ENCODE measurements around the gene PDXP. TPM values are rescaled to one million over a fixed set of nuclear protein-coding genes. Genes with fewer than 3 reads are reported as not detected.

Gene PDXP
- total and polyA plus RNA-seq, 7 donors, result 9.0 to 37.9 (median 12.9) TPM

DNA sequence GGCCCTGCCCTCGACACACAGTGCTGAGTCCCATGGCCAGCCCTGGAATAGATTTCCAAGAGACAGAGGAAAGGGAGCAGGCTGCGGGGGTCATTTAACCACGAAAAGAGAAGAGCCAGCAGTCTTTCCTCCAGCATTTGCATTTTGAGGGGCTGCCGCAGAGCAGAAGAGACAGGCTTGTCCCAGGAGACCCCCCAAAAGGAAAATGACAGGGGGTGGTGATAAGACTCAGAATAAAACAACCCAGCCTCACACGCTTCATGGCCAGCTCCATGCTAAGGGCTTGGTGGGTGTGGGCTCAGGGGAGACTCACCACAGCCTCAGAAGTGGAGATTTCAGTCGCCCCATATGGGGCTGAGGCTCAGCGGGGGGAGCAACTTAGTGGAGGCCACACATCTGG lies 55.2 kb downstream of the PDXP start:
- 92 to 96% (median 95%) methylated on average over 7 of the region's 7 CpGs for WGBS, 3 donors
- H3K4me1 ChIP-seq, result no peaks in the 10 kb centered on the region
- DNase-seq (no peak), ATAC-seq (no peak)
- intact Hi-C loops (cut with DNase I), result no loop called here
- H3K27ac ChIP-seq, result no peak overlapping the region
- H3K27me3 ChIP-seq (ENCODE audit: insufficient read depth in 3 of 3, low read length in 2 of 3), result no peaks in the 10 kb centered on the region
- H3K36me3 ChIP-seq (ENCODE audit: insufficient read depth in 1 of 2, low read depth in 1 of 2), result no peaks in the 10 kb centered on the region
- no peaks in the 10 kb centered on the region for H3K9me3 ChIP-seq
- TF ChIP-seq, protein P1, sequence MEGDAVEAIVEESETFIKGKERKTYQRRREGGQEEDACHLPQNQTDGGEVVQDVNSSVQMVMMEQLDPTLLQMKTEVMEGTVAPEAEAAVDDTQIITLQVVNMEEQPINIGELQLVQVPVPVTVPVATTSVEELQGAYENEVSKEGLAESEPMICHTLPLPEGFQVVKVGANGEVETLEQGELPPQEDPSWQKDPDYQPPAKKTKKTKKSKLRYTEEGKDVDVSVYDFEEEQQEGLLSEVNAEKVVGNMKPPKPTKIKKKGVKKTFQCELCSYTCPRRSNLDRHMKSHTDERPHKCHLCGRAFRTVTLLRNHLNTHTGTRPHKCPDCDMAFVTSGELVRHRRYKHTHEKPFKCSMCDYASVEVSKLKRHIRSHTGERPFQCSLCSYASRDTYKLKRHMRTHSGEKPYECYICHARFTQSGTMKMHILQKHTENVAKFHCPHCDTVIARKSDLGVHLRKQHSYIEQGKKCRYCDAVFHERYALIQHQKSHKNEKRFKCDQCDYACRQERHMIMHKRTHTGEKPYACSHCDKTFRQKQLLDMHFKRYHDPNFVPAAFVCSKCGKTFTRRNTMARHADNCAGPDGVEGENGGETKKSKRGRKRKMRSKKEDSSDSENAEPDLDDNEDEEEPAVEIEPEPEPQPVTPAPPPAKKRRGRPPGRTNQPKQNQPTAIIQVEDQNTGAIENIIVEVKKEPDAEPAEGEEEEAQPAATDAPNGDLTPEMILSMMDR (IDR thresholded peaks at IDR 0.05), result no peak
- no peak overlapping the region for H3K4me3 ChIP-seq

DNA sequence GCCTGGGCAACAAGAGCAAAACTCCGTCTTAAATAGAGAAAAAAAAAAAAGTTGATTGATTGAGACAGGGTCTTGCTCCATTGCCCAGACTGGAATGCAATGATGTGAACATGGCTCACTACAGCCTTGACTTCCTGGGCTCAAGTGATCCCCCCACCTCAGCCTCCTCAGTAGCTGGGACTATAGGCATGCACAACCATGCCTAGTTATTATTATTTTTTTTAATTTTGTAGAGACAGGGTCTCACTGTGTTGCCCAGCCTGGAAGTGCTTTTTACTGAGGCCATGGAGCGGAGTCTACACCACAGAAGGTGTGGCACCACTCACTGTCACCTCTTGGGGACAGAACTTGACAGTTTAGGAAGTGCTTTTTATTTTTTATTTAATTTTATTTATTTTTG lies 56.1 kb downstream of the PDXP start:
- Histone ChIP-seq H3K36me3 (ENCODE audit: insufficient read depth in 1 of 2, low read depth in 1 of 2) (no peaks in the 10 kb centered on the region), H3K4me1 (no peaks in the 10 kb centered on the region), H3K27ac (no peak overlapping the region), H3K4me3 (no peak overlapping the region), H3K9me3 (no peaks in the 10 kb centered on the region), H3K27me3 (ENCODE audit: insufficient read depth in 3 of 3, low read length in 2 of 3) (no peaks in the 10 kb centered on the region)
- TF ChIP-seq, protein P1 (IDR thresholded peaks at IDR 0.05), result no peak
- WGBS, 3 donors, result 83 to 90% (median 88%) methylated on average over 2 of the region's 2 CpGs
- ATAC-seq (no peak), DNase-seq (no peak)
- intact Hi-C loops (cut with DNase I), result no loop called here

DNA sequence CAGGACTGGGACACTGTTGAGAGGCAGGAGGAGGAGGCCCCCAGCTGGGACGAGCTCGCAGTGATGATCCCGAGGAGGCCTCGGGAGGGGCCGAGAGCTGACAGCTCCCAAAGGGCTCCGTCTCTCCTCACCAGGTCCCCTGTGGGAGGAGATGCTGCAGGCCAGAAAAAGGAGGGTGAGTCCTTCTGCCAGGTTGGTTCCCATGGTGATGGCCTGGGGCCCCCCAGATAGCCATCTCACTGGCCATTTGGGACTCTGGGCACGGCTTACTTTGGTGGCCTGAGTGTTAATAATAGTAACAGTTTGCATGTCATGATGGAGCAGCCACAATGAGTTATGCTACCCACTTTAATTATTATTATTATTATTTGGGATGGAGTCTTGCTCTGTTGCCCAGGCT lies 57.2 kb downstream of the PDXP start:
- DNase-seq (no peak), ATAC-seq (no peak)
- Histone ChIP-seq H3K9me3 (no peaks in the 10 kb centered on the region), H3K27me3 (ENCODE audit: insufficient read depth in 3 of 3, low read length in 2 of 3) (no peaks in the 10 kb centered on the region), H3K4me3 (no peak overlapping the region), H3K36me3 (ENCODE audit: insufficient read depth in 1 of 2, low read depth in 1 of 2) (no peaks in the 10 kb centered on the region), H3K4me1 (no peaks in the 10 kb centered on the region), H3K27ac (no peak overlapping the region)
- TF ChIP-seq, protein P1 (IDR thresholded peaks at IDR 0.05), result no peak
- WGBS, 3 donors, result 80 to 88% (median 82%) methylated on average over 7 of the region's 7 CpGs
- intact Hi-C loops (cut with DNase I), result no loop called here

Other genes with a start within 250 kb of the PDXP start
- not detected for gene ELFN2, start 231.2 kb upstream of the PDXP start, total RNA-seq
- under 1 TPM; 0.01 to 0.05 (median 0.01) TPM for gene ELFN2, start 231.2 kb upstream of the PDXP start, polyA plus RNA-seq
- 1 to 10 TPM; 4.5 to 8.0 (median 7.7) TPM for gene MFNG, start 172.3 kb upstream of the PDXP start, total RNA-seq
- gene MFNG, start 172.3 kb upstream of the PDXP start, polyA plus RNA-seq, result 1 to 10 TPM; 4.3 to 9.6 (median 8.2) TPM
- gene CARD10, start 139.3 kb upstream of the PDXP start, total RNA-seq, result 1 to 10 TPM; 3.8 to 8.0 (median 4.5) TPM
- 1 to 10 TPM; 2.9 to 6.9 (median 4.1) TPM for gene CARD10, start 139.3 kb upstream of the PDXP start, polyA plus RNA-seq
- gene CDC42EP1, start 98.2 kb upstream of the PDXP start, total RNA-seq, result 10 to 100 TPM in 2 of 4 donors, 1 to 10 TPM in 2; 6.9 to 13.8 (median 10.7) TPM
- 1 to 10 TPM; 3.8 to 5.9 (median 4.1) TPM for gene CDC42EP1, start 98.2 kb upstream of the PDXP start, polyA plus RNA-seq
- gene LGALS2, start 78.6 kb upstream of the PDXP start, total RNA-seq, result not detected
- gene LGALS2, start 78.6 kb upstream of the PDXP start, polyA plus RNA-seq, result under 1 TPM in 2 of 3 donors, not detected in 1; 0.06 to 0.35 TPM
- 10 to 100 TPM; 31.9 to 37.2 (median 33.1) TPM for gene GGA1, start 49.9 kb upstream of the PDXP start, total RNA-seq
- gene GGA1, start 49.9 kb upstream of the PDXP start, polyA plus RNA-seq, result 10 to 100 TPM; 30.2 to 39.4 (median 39.4) TPM
- 1 to 10 TPM; 1.4 to 2.4 (median 1.9) TPM for gene SH3BP1, start 19.1 kb upstream of the PDXP start, total RNA-seq
- gene SH3BP1, start 19.1 kb upstream of the PDXP start, polyA plus RNA-seq, result under 1 TPM; 0.20 to 0.64 (median 0.34) TPM
- 1,000 to 10,000 TPM in 1 of 4 donors, 100 to 1,000 TPM in 3; 434 to 1,013 (median 908) TPM for gene LGALS1, start 16.9 kb downstream of the PDXP start, total RNA-seq
- gene LGALS1, start 16.9 kb downstream of the PDXP start, polyA plus RNA-seq, result 1,000 to 10,000 TPM in 2 of 3 donors, 100 to 1,000 TPM in 1; 717 to 1,817 (median 1,077) TPM
- gene NOL12, start 27.6 kb downstream of the PDXP start, total RNA-seq, result 10 to 100 TPM; 11.9 to 15.4 (median 12.3) TPM
- 10 to 100 TPM; 21.0 to 43.4 (median 22.0) TPM for gene NOL12, start 27.6 kb downstream of the PDXP start, polyA plus RNA-seq
- gene TRIOBP, start 38.3 kb downstream of the PDXP start, total RNA-seq, result 10 to 100 TPM; 22.1 to 34.6 (median 24.5) TPM
- gene TRIOBP, start 38.3 kb downstream of the PDXP start, polyA plus RNA-seq, result 10 to 100 TPM; 19.1 to 42.7 (median 24.7) TPM
- 10 to 100 TPM in 1 of 4 donors, 1 to 10 TPM in 3; 7.7 to 19.2 (median 9.3) TPM for gene GCAT, start 149.2 kb downstream of the PDXP start, total RNA-seq
- 1 to 10 TPM; 5.4 to 8.3 (median 7.8) TPM for gene GCAT, start 149.2 kb downstream of the PDXP start, polyA plus RNA-seq
- under 1 TPM in 1 of 4 donors, not detected in 3; 0.32 TPM for gene GALR3, start 164.7 kb downstream of the PDXP start, total RNA-seq
- under 1 TPM in 1 of 3 donors, not detected in 2; 0.04 TPM for gene GALR3, start 164.7 kb downstream of the PDXP start, polyA plus RNA-seq
- gene ANKRD54, start 185.6 kb downstream of the PDXP start, total RNA-seq, result 10 to 100 TPM; 11.3 to 18.0 (median 12.5) TPM
- 10 to 100 TPM; 12.0 to 37.2 (median 13.9) TPM for gene ANKRD54, start 185.6 kb downstream of the PDXP start, polyA plus RNA-seq
- 100 to 1,000 TPM; 369 to 483 (median 441) TPM for gene EIF3L, start 190.7 kb downstream of the PDXP start, total RNA-seq
- 100 to 1,000 TPM; 265 to 327 (median 310) TPM for gene EIF3L, start 190.7 kb downstream of the PDXP start, polyA plus RNA-seq
- gene MICALL1, start 247.6 kb downstream of the PDXP start, total RNA-seq, result 10 to 100 TPM; 16.4 to 24.7 (median 18.9) TPM
- gene MICALL1, start 247.6 kb downstream of the PDXP start, polyA plus RNA-seq, result 10 to 100 TPM; 10.3 to 16.9 (median 12.1) TPM